Nephron (organoid): Measurements from ENCODE around the gene AMZ2.
A peak's percentile ranks its signal among the peaks of the same experiment; 100 is the strongest.
"Not testable (repeated sequence)": the region's sequence is repeated elsewhere in the genome, so short reads cannot be mapped to it uniquely, and the experiment has no call there.

Experiments
- H3K27ac Mint-ChIP-seq, 3 experiments: 2 replicates each; pipeline ENCODE4 v1.8.0; 2020; ENCODE audit warnings: mixed read lengths in 3 of 3, mild to moderate bottlenecking in 2 of 3, moderate library complexity in 1 of 3
- H3K27me3 Mint-ChIP-seq: 2 replicates; pipeline ENCODE4 v1.8.0; 2021; ENCODE audit warnings: low read depth, mild to moderate bottlenecking, moderate library complexity, mixed read lengths
- H3K36me3 Mint-ChIP-seq: 2 replicates; pipeline ENCODE4 v1.8.0; 2020; ENCODE audit warnings: low read depth, mixed read lengths
- H3K4me1 Mint-ChIP-seq: 2 replicates; pipeline ENCODE4 v1.8.0; 2020; ENCODE audit warnings: mixed read lengths
- H3K4me3 Mint-ChIP-seq, 3 experiments: 2 replicates each; pipeline ENCODE4 v1.8.0; 2020; ENCODE audit warnings: mild to moderate bottlenecking in 3 of 3, mixed read lengths in 3 of 3, moderate library complexity in 2 of 3
- H3K9me3 Mint-ChIP-seq: 2 replicates; pipeline ENCODE4 v1.8.0; 2020; ENCODE audit warnings: mixed read lengths
- CTCF ChIP-seq, 3 experiments: fragments of 200-600 bp; sonication (generic); IDR thresholded peaks; one replicate each; pipeline ENCODE4 v1.5.0; 2021; ENCODE audit warnings: antibody characterized with exemption in 3 of 3; ENCODE audit not compliant: unreplicated experiment in 3 of 3

The AMZ2 gene

GRCh38 chr17:68210570-68211315 lies 37.1 kb upstream of the AMZ2 start:
- Mint-ChIP-seq H3K27ac (no peak overlapping the region), H3K27me3 (no peaks in the 10 kb centered on the region), H3K4me1 (peaks cover 11% of the 10 kb centered on the region), H3K36me3 (peaks cover 39% of the 10 kb centered on the region), H3K4me3 (no peak overlapping the region), H3K9me3 (no peaks in the 10 kb centered on the region)
- no peak for TF ChIP-seq CTCF (IDR thresholded peaks at IDR 0.05; ENCODE audit: unreplicated experiment in 3 of 3)

- not testable (repeated sequence) for H3K4me1 Mint-ChIP-seq, H3K27me3 Mint-ChIP-seq, H3K4me3 Mint-ChIP-seq, H3K27ac Mint-ChIP-seq, H3K9me3 Mint-ChIP-seq
- peaks cover 37% of the 10 kb centered on the region for H3K36me3 Mint-ChIP-seq
Measured at GRCh38 chr17:68213428-68214411, 34.1 kb upstream of the AMZ2 start.

GRCh38 chr17:68215453-68215852 lies 32.4 kb upstream of the AMZ2 start:
- H3K9me3 Mint-ChIP-seq, H3K27ac Mint-ChIP-seq, H3K27me3 Mint-ChIP-seq, H3K4me3 Mint-ChIP-seq, H3K4me1 Mint-ChIP-seq: not testable (repeated sequence)
- H3K36me3 Mint-ChIP-seq: peaks cover 28% of the 10 kb centered on the region

GRCh38 chr17:68219429-68219828 lies 28.4 kb upstream of the AMZ2 start:
- H3K4me3 Mint-ChIP-seq, H3K9me3 Mint-ChIP-seq, H3K27me3 Mint-ChIP-seq, H3K4me1 Mint-ChIP-seq, H3K27ac Mint-ChIP-seq: not testable (repeated sequence)
- peaks cover 10% of the 10 kb centered on the region for H3K36me3 Mint-ChIP-seq

GRCh38 chr17:68220186-68220585 lies 27.7 kb upstream of the AMZ2 start:
- not testable (repeated sequence) for H3K27ac Mint-ChIP-seq, H3K9me3 Mint-ChIP-seq, H3K27me3 Mint-ChIP-seq, H3K4me3 Mint-ChIP-seq, H3K4me1 Mint-ChIP-seq
- peaks cover 10% of the 10 kb centered on the region for H3K36me3 Mint-ChIP-seq

GRCh38 chr17:68220786-68221185 lies 27.1 kb upstream of the AMZ2 start:
- not testable (repeated sequence) for H3K4me3 Mint-ChIP-seq, H3K27me3 Mint-ChIP-seq, H3K9me3 Mint-ChIP-seq, H3K27ac Mint-ChIP-seq, H3K4me1 Mint-ChIP-seq
- H3K36me3 Mint-ChIP-seq: peaks cover 10% of the 10 kb centered on the region

GRCh38 chr17:68221786-68222185 lies 26.1 kb upstream of the AMZ2 start:
- Mint-ChIP-seq H3K27me3 (no peaks in the 10 kb centered on the region), H3K4me1 (no peaks in the 10 kb centered on the region), H3K36me3 (peaks cover 10% of the 10 kb centered on the region), H3K27ac (peak overlapping the region in 1 of 3 experiments; percentile 55), H3K9me3 (no peaks in the 10 kb centered on the region), H3K4me3 (no peak overlapping the region)
- TF ChIP-seq CTCF (IDR thresholded peaks at IDR 0.05; ENCODE audit: unreplicated experiment in 3 of 3): no peak

- Mint-ChIP-seq H3K36me3 (peaks cover 13% of the 10 kb centered on the region), H3K9me3 (no peaks in the 10 kb centered on the region), H3K4me1 (no peaks in the 10 kb centered on the region), H3K27ac (no peak overlapping the region), H3K27me3 (no peaks in the 10 kb centered on the region), H3K4me3 (no peak overlapping the region)
- TF ChIP-seq CTCF (IDR thresholded peaks at IDR 0.05; ENCODE audit: unreplicated experiment in 3 of 3): no peak
Measured at GRCh38 chr17:68222606-68223005, 25.2 kb upstream of the AMZ2 start.

GRCh38 chr17:68225055-68225454 lies 22.8 kb upstream of the AMZ2 start:
- H3K36me3 Mint-ChIP-seq: peaks cover 17% of the 10 kb centered on the region
- not testable (repeated sequence) for H3K4me3 Mint-ChIP-seq, H3K4me1 Mint-ChIP-seq, H3K9me3 Mint-ChIP-seq, H3K27ac Mint-ChIP-seq, H3K27me3 Mint-ChIP-seq

GRCh38 chr17:68228039-68228680 lies 19.7 kb upstream of the AMZ2 start:
- H3K4me1 Mint-ChIP-seq, H3K9me3 Mint-ChIP-seq, H3K27ac Mint-ChIP-seq, H3K4me3 Mint-ChIP-seq, H3K27me3 Mint-ChIP-seq: not testable (repeated sequence)
- H3K36me3 Mint-ChIP-seq: peaks cover 11% of the 10 kb centered on the region
